Gastroesophageal sphincter (tissue), 4 donors: Measurements from ENCODE around the gene ZNF121. TPM values are rescaled to one million over a fixed set of nuclear protein-coding genes. Genes with fewer than 3 reads are reported as not detected.
A peak's percentile ranks its signal among the peaks of the same experiment; 100 is the strongest.

Experiments
- ATAC-seq: fragments of 150-250 bp; one replicate; pipeline ENCODE4 v1.9.1; 2016; ENCODE audit warnings: mild to moderate bottlenecking, moderate library complexity
- H3K27ac ChIP-seq, 4 donors: fragments of 200-600 bp; sonication (generic) in 3 of 4; 1 replicate in 3 of 4; 2 replicates in 1 of 4; pipeline ENCODE4 v1.5.1; 2016 to 2019
- H3K27me3 ChIP-seq: fragments of 200-600 bp; sonication (generic); one replicate; pipeline ENCODE4 v1.5.1; 2019
- H3K36me3 ChIP-seq, 2 donors: fragments of 200-600 bp; sonication (generic); one replicate each; pipeline ENCODE4 v1.5.1; 2019; ENCODE audit warnings: control low read depth in 1 of 2
- H3K4me1 ChIP-seq, 3 donors: fragments of 200-600 bp; sonication (generic); 1 replicate in 2 of 3; 2 replicates in 1 of 3; pipeline ENCODE4 v1.5.1; 2016 to 2019; ENCODE audit warnings: control low read depth in 2 of 3
- H3K4me3 ChIP-seq, 2 donors: fragments of 200-600 bp; sonication (generic); one replicate each; pipeline ENCODE4 v1.5.1; 2019; ENCODE audit warnings: mild to moderate bottlenecking in 1 of 2, moderate library complexity in 1 of 2
- H3K9me3 ChIP-seq, 3 donors: fragments of 200-600 bp; sonication (generic); one replicate each; pipeline ENCODE4 v1.5.1; 2017 to 2019; ENCODE audit warnings: control low read depth in 2 of 3
- CTCF ChIP-seq, 4 experiments: fragments of 200-600 bp in 2 of 4; fragments of 450-650 bp in 2 of 4; sonication (generic) in 1 of 4; IDR thresholded peaks; one replicate each; pipeline ENCODE4 v1.5.1; 2017 to 2019; ENCODE audit warnings: antibody characterized with exemption in 4 of 4, mild to moderate bottlenecking in 2 of 4, moderate library complexity in 2 of 4
- EP300 ChIP-seq: sonication (generic); formaldehyde crosslinking; IDR thresholded peaks from one replicate; pipeline ENCODE4 v1.6.1; 2017; ENCODE audit warnings: antibody characterized with exemption, mild to moderate bottlenecking
- POLR2A ChIP-seq, 2 donors: fragments of 450-650 bp; IDR thresholded peaks; one replicate each; pipeline ENCODE4 v1.6.1; 2017; ENCODE audit warnings: antibody characterized with exemption in 2 of 2, mild to moderate bottlenecking in 2 of 2, moderate library complexity in 1 of 2
- POLR2AphosphoS5 ChIP-seq: sonication (generic); formaldehyde crosslinking; IDR thresholded peaks from one replicate; pipeline ENCODE4 v1.6.1; 2017; ENCODE audit warnings: antibody characterized with exemption
- WGBS, 2 donors: methylation state at CpG; one replicate each; pipeline ENCODE4 v1.1.5; 2018; ENCODE audit warnings: low coverage in 1 of 2; 5-methylcytosine and 5-hydroxymethylcytosine counted together
- total RNA-seq, 4 donors: library from RNA; depleted of rRNA; stranded (reverse); fragments of >200 nt; gene quantifications; one replicate each; pipeline ENCODE4 v1.1.0, GENCODE V29; 2016

The ZNF121 gene
- total RNA-seq, 4 donors from 2014 or later: 22.6 to 32.2 (median 28.1) TPM

GRCh38 chr19:9620842-9621155 is 36.5 kb upstream of the ZNF121 start:
- no peaks in the 10 kb centered on the region for H3K27me3 ChIP-seq
- H3K36me3 ChIP-seq: peaks cover 3 to 36% of the 10 kb centered on the region in 2 donors
- no peaks in the 10 kb centered on the region for H3K9me3 ChIP-seq
- H3K4me1 ChIP-seq: peaks cover 0 to 48% (median 7%) of the 10 kb centered on the region in 3 donors
- H3K27ac ChIP-seq: peak overlapping the region; percentile 74 to 94 (median 92)
- peak overlapping the region; percentile 44 to 77 for H3K4me3 ChIP-seq
- WGBS, 2 donors: 0% methylated on average over 6 of the region's 16 CpGs; no CpG with 5 or more reads in 1 of the 2 donors
- TF ChIP-seq POLR2A (IDR thresholded peaks at IDR 0.05) (no peak), POLR2AphosphoS5 (no peak), CTCF (IDR thresholded peaks at IDR 0.05) (no peak), EP300 (no peak)
- peak; percentile 38 for ATAC-seq

GRCh38 chr19:9615844-9616243 is 31.5 kb upstream of the ZNF121 start:
- no peak overlapping the region for H3K27ac ChIP-seq
- H3K4me1 ChIP-seq: peaks cover 0 to 15% (median 7%) of the 10 kb centered on the region in 3 donors
- no peak overlapping the region for H3K4me3 ChIP-seq
- no peaks in the 10 kb centered on the region for H3K27me3 ChIP-seq
- no peak for ATAC-seq
- peaks cover 0 to 28% (median 0%) of the 10 kb centered on the region in 3 donors for H3K9me3 ChIP-seq
- TF ChIP-seq EP300 (no peak), POLR2AphosphoS5 (no peak), POLR2A (IDR thresholded peaks at IDR 0.05) (no peak)
- peaks cover 14 to 85% of the 10 kb centered on the region in 2 donors for H3K36me3 ChIP-seq

GRCh38 chr19:9610484-9611113 is 26.3 kb upstream of the ZNF121 start:
- Histone ChIP-seq H3K36me3 (peaks cover 18 to 83% of the 10 kb centered on the region in 2 donors), H3K4me3 (no peak overlapping the region), H3K27me3 (no peaks in the 10 kb centered on the region), H3K27ac (no peak overlapping the region), H3K4me1 (no peaks in the 10 kb centered on the region), H3K9me3 (peaks cover 0 to 80% (median 6%) of the 10 kb centered on the region in 3 donors)
- no peak for ATAC-seq
- TF ChIP-seq POLR2A (IDR thresholded peaks at IDR 0.05) (no peak), CTCF (IDR thresholded peaks at IDR 0.05) (no peak), POLR2AphosphoS5 (no peak), EP300 (no peak)
- WGBS, 2 donors: 93 to 100% methylated on average over 2 of the region's 2 CpGs

- Histone ChIP-seq H3K27me3 (no peaks in the 10 kb centered on the region), H3K9me3 (peaks cover 0 to 87% (median 6%) of the 10 kb centered on the region in 3 donors), H3K4me1 (no peaks in the 10 kb centered on the region), H3K36me3 (peaks cover 18 to 66% of the 10 kb centered on the region in 2 donors), H3K4me3 (no peak overlapping the region), H3K27ac (no peak overlapping the region)
- ATAC-seq: no peak
- 76 to 88% methylated on average over 3 to 4 of the region's 5 CpGs for WGBS, 2 donors
- TF ChIP-seq CTCF (IDR thresholded peaks at IDR 0.05) (no peak), POLR2AphosphoS5 (no peak), EP300 (no peak), POLR2A (IDR thresholded peaks at IDR 0.05) (no peak)
Observed at GRCh38 chr19:9608912-9609311, 24.6 kb upstream of the ZNF121 start.

GRCh38 chr19:9597027-9597426 is 12.7 kb upstream of the ZNF121 start:
- TF ChIP-seq POLR2A (IDR thresholded peaks at IDR 0.05) (no peak), CTCF (IDR thresholded peaks at IDR 0.05) (no peak), POLR2AphosphoS5 (no peak), EP300 (no peak)
- Histone ChIP-seq H3K27ac (no peak overlapping the region), H3K4me3 (no peak overlapping the region), H3K27me3 (peaks cover 7% of the 10 kb centered on the region), H3K36me3 (no peaks in the 10 kb centered on the region), H3K9me3 (peaks cover 0 to 17% (median 0%) of the 10 kb centered on the region in 3 donors), H3K4me1 (no peaks in the 10 kb centered on the region)
- 62 to 85% methylated on average over 3 of the region's 3 CpGs for WGBS, 2 donors
- ATAC-seq: no peak
